Thyroid gland (tissue), 4 donors: Measurements from ENCODE around the gene SYTL3.

ENCODE experiments used
- POLR2A ChIP-seq, 2 donors: fragments of 450-650 bp; IDR thresholded peaks; one replicate each; pipeline ENCODE4 v1.6.1; 2017; ENCODE audit warnings: antibody characterized with exemption in 2 of 2, mild to moderate bottlenecking in 2 of 2, moderate library complexity in 1 of 2
- TF ChIP-seq, protein P1 (sequence below), 6 experiments: fragments of 200-600 bp in 3 of 6; fragments of 450-650 bp in 3 of 6; sonication (generic) in 3 of 6; IDR thresholded peaks; one replicate each; pipeline ENCODE4 v1.5.1; 2016 to 2019; ENCODE audit warnings: antibody characterized with exemption in 6 of 6, mild to moderate bottlenecking in 2 of 6, inconsistent platforms in 1 of 6, moderate library complexity in 1 of 6

GRCh38 chr6:158808442-158808833, 158.6 kb downstream of the SYTL3 start:
- TF ChIP-seq, protein P1, sequence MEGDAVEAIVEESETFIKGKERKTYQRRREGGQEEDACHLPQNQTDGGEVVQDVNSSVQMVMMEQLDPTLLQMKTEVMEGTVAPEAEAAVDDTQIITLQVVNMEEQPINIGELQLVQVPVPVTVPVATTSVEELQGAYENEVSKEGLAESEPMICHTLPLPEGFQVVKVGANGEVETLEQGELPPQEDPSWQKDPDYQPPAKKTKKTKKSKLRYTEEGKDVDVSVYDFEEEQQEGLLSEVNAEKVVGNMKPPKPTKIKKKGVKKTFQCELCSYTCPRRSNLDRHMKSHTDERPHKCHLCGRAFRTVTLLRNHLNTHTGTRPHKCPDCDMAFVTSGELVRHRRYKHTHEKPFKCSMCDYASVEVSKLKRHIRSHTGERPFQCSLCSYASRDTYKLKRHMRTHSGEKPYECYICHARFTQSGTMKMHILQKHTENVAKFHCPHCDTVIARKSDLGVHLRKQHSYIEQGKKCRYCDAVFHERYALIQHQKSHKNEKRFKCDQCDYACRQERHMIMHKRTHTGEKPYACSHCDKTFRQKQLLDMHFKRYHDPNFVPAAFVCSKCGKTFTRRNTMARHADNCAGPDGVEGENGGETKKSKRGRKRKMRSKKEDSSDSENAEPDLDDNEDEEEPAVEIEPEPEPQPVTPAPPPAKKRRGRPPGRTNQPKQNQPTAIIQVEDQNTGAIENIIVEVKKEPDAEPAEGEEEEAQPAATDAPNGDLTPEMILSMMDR (IDR thresholded peaks at IDR 0.05), result no peak
- no peak for TF ChIP-seq POLR2A (IDR thresholded peaks at IDR 0.05)
